GM12878 (cell line): ENCODE results near the gene OR2AG2.

Experiments
- EP300 ChIP-seq, 2 experiments: fragments of 150-350 bp in 1 of 2; IDR thresholded peaks; 2 replicates each; pipeline ENCODE4 v1.6.1; 2011 to 2012; ENCODE audit warnings: low read depth in 2 of 2, low read length in 2 of 2, borderline replicate concordance in 1 of 2, improper control_type of control experiment in 1 of 2, inconsistent platforms in 1 of 2; ENCODE audit not compliant: control insufficient read depth in 1 of 2
- ETV6 ChIP-seq, 2 experiments: fragments of 450-650 bp in 1 of 2; IDR thresholded peaks in 1 of 2; conservative IDR thresholded peaks in 1 of 2; 2 replicates each; pipeline ENCODE4 v1.6.1; 2014; ENCODE audit warnings: antibody characterized with exemption in 1 of 2, borderline replicate concordance in 1 of 2, low read depth in 1 of 2, mild to moderate bottlenecking in 1 of 2, moderate library complexity in 1 of 2
- EZH2 ChIP-seq: IDR thresholded peaks from 2 replicates; pipeline ENCODE4 v1.6.1; 2012; ENCODE audit warnings: low read depth, mild to moderate bottlenecking, control low read depth, inconsistent platforms, low read length, borderline replicate concordance; ENCODE audit not compliant: control insufficient read depth
- KLF5 ChIP-seq: fragments of 450-650 bp; IDR thresholded peaks from 2 replicates; pipeline ENCODE4 v1.6.1; 2014; ENCODE audit warnings: mild to moderate bottlenecking; ENCODE audit not compliant: partially characterized antibody
- NRF1 ChIP-seq: conservative IDR thresholded peaks from 2 replicates; pipeline ENCODE4 v1.6.1; 2011; ENCODE audit warnings: mild to moderate bottlenecking, low read depth, low read length, improper control_type of control experiment
- SMC3 ChIP-seq: IDR thresholded peaks from 2 replicates; pipeline ENCODE4 v1.6.1; 2011; ENCODE audit warnings: low read length, improper control_type of control experiment, borderline replicate concordance
- SREBF1 ChIP-seq: IDR thresholded peaks from 2 replicates; pipeline ENCODE4 v1.6.1; 2012; ENCODE audit warnings: mild to moderate bottlenecking, low read length
- SRF ChIP-seq, 2 experiments: IDR thresholded peaks; 2 replicates each; pipeline ENCODE4 v1.6.1; 2011; ENCODE audit warnings: low read depth in 2 of 2, low read length in 2 of 2, mild to moderate bottlenecking in 1 of 2, moderate library complexity in 1 of 2
- SUZ12 ChIP-seq: fragments of 200-600 bp; sonication (generic); IDR thresholded peaks from one replicate; pipeline ENCODE4 v1.6.1; 2018; ENCODE audit warnings: antibody characterized with exemption, mild to moderate bottlenecking; ENCODE audit not compliant: unreplicated experiment
- TARDBP ChIP-seq: IDR thresholded peaks from 2 replicates; pipeline ENCODE4 v1.6.1; 2016; ENCODE audit warnings: borderline replicate concordance
- TBL1XR1 ChIP-seq: IDR thresholded peaks from 2 replicates; pipeline ENCODE4 v1.6.1; 2012; ENCODE audit warnings: low read depth, low read length, improper control_type of control experiment
- TCF3 ChIP-seq: IDR thresholded peaks from 2 replicates; pipeline ENCODE4 v1.6.1; 2012; ENCODE audit warnings: low read depth, mild to moderate bottlenecking, low read length, borderline replicate concordance; ENCODE audit not compliant: insufficient read depth
- TF ChIP-seq, protein P1 (sequence below), 3 experiments: IDR thresholded peaks in 2 of 3; conservative IDR thresholded peaks in 1 of 3; 2 replicates each; pipeline ENCODE4 v1.5.1; 2011; ENCODE audit warnings: low read depth in 3 of 3, low read length in 3 of 3, mild to moderate bottlenecking in 3 of 3, control low read depth in 2 of 3, moderate library complexity in 2 of 3, inconsistent platforms in 1 of 3, mixed read lengths in 1 of 3; ENCODE audit not compliant: control insufficient read depth in 2 of 3, insufficient read depth in 1 of 3; ENCODE audit errors: extremely low read depth in 1 of 3

DNA sequence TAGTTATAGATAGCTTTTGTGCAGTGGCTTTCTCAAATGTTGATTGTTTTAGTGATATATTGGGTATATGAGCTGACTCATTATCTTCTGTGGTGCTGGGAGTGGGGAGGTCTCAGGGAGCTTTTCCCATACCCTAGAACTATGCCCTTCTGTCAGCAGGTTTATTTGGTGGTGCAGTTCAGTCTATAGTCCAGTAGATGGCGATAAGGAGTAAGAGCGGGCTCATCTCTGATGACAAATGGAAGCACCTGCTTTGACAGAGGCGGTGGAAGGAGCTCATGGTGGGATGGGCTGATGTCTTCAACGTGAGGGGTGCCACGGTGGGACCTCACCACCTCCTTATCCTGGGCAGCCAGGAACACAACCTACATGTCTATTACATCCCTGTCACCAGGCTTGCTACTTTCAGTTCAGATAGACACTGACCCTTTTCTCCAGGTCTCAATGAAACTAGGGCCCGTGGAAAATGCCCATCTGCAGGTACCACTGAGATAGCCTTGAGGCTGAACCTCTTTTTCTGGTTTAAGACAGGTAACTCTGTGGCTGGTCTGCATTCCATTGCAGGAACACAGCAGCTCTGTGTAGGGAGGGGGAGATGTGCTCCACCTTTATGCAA is 40.7 kb upstream of the OR2AG2 start:
- TF ChIP-seq TBL1XR1: no peak
- no peak for TF ChIP-seq SREBF1
- no peak for TF ChIP-seq TARDBP
- no peak for TF ChIP-seq SUZ12
- TF ChIP-seq, protein P1, sequence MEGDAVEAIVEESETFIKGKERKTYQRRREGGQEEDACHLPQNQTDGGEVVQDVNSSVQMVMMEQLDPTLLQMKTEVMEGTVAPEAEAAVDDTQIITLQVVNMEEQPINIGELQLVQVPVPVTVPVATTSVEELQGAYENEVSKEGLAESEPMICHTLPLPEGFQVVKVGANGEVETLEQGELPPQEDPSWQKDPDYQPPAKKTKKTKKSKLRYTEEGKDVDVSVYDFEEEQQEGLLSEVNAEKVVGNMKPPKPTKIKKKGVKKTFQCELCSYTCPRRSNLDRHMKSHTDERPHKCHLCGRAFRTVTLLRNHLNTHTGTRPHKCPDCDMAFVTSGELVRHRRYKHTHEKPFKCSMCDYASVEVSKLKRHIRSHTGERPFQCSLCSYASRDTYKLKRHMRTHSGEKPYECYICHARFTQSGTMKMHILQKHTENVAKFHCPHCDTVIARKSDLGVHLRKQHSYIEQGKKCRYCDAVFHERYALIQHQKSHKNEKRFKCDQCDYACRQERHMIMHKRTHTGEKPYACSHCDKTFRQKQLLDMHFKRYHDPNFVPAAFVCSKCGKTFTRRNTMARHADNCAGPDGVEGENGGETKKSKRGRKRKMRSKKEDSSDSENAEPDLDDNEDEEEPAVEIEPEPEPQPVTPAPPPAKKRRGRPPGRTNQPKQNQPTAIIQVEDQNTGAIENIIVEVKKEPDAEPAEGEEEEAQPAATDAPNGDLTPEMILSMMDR (IDR thresholded peaks at IDR 0.05 in 2 of 3, conservative IDR thresholded peaks at IDR 0.05 in 1 of 3; ENCODE audit: control insufficient read depth in 2 of 3, extremely low read depth in 1 of 3, insufficient read depth in 1 of 3, low read depth in 3 of 3, low read length in 3 of 3): peak; percentile 70 to 98 (median 87)
- no peak for TF ChIP-seq KLF5
- TF ChIP-seq TCF3: no peak
- TF ChIP-seq NRF1: no peak
- peak; percentile 53 for TF ChIP-seq SMC3
- TF ChIP-seq ETV6 (conservative IDR thresholded peaks at IDR 0.05 in 1 of 2, IDR thresholded peaks at IDR 0.05 in 1 of 2; ENCODE audit: borderline replicate concordance in 1 of 2, low read depth in 1 of 2): no peak
- no peak for TF ChIP-seq EZH2
- TF ChIP-seq SRF (IDR thresholded peaks at IDR 0.05; ENCODE audit: low read depth in 2 of 2, low read length in 2 of 2): no peak
- TF ChIP-seq EP300 (IDR thresholded peaks at IDR 0.05; ENCODE audit: borderline replicate concordance in 1 of 2, control insufficient read depth in 1 of 2, low read depth in 2 of 2, low read length in 2 of 2): no peak
